IMR-90 (cell line): ENCODE data around the gene TDG. TPM values are rescaled to one million over a fixed set of nuclear protein-coding genes. Genes with fewer than 3 reads are reported as not detected.
A peak's percentile ranks its signal among the peaks of the same experiment; 100 is the strongest.

ENCODE experiments used
- ATAC-seq: fragments of 200-7000 bp; cut with Tn5 transposase; 2 replicates; pipeline ENCODE4 v1.9.1; 2020; ENCODE audit warnings: low read depth, mild to moderate bottlenecking, moderate library complexity
- BruUV-seq: library from RNA; stranded (reverse); fragments of 400-500 nt; replicated peaks from 2 replicates; lab custom pipeline; 2021; lab: Mats Ljungman, UMichigan
- CTCF ChIA-PET: fragments of 300-600 bp; formaldehyde crosslinking; extraction: SDS; loops from one replicate; lab custom pipeline; 2021; ENCODE audit warnings: antibody characterized with exemption; lab: Yijun Ruan, JAX
- POLR2A ChIA-PET: fragments of 300-600 bp; sonication (Branson Sonifier 250); formaldehyde crosslinking; loops from one replicate; lab custom pipeline; 2022; ENCODE audit warnings: antibody characterized with exemption; ENCODE audit not compliant: unreplicated experiment; lab: Charles Lee
- DNase-seq: peaks from one replicate; pipeline ENCODE4 v3.0.0; 2013
- H2AFZ ChIP-seq: replicated peaks from 2 replicates; pipeline ENCODE3; 2013; ENCODE audit warnings: low read length, mild to moderate bottlenecking; ENCODE audit not compliant: poor library complexity
- H2AK5ac ChIP-seq: 2 replicates; pipeline ENCODE4 v1.6.1; 2013; ENCODE audit warnings: low read depth, low read length, inconsistent platforms
- H2AK9ac ChIP-seq: replicated peaks from 2 replicates; pipeline ENCODE3; 2013; ENCODE audit warnings: mild to moderate bottlenecking, low read depth, low read length, moderate library complexity; ENCODE audit not compliant: poor library complexity
- H2BK120ac ChIP-seq: 2 replicates; pipeline ENCODE4 v1.6.1; 2013; ENCODE audit warnings: low read depth, low read length, inconsistent platforms
- H2BK15ac ChIP-seq: 3 replicates; pipeline ENCODE4 v1.6.1; 2013; ENCODE audit warnings: low read depth, low read length, inconsistent platforms
- H2BK20ac ChIP-seq: 2 replicates; pipeline ENCODE4 v1.6.1; 2013; ENCODE audit warnings: low read depth, mild to moderate bottlenecking, inconsistent platforms, low read length, moderate library complexity
- H2BK5ac ChIP-seq: 2 replicates; pipeline ENCODE4 v1.6.1; 2013; ENCODE audit warnings: mild to moderate bottlenecking, low read depth, low read length, inconsistent platforms; ENCODE audit not compliant: poor library complexity, severe bottlenecking
- H3K14ac ChIP-seq: replicated peaks from 2 replicates; pipeline ENCODE4 v1.6.1; 2013; ENCODE audit warnings: low read depth, low read length, inconsistent platforms
- H3K18ac ChIP-seq: 2 replicates; pipeline ENCODE4 v1.6.1; 2013; ENCODE audit warnings: low read depth, low read length, control low read depth
- H3K23ac ChIP-seq: 2 replicates; pipeline ENCODE4 v1.6.1; 2013; ENCODE audit warnings: low read depth, low read length, inconsistent platforms
- H3K27ac ChIP-seq: 2 replicates; pipeline ENCODE4 v1.5.1; 2013; ENCODE audit warnings: mild to moderate bottlenecking, control low read depth, low read length; ENCODE audit not compliant: insufficient read depth
- H3K27me3 ChIP-seq: 2 replicates; pipeline ENCODE4 v1.6.1; 2013; ENCODE audit warnings: low read length; ENCODE audit not compliant: control insufficient read depth, insufficient read depth
- H3K36me3 ChIP-seq: 2 replicates; pipeline ENCODE4 v1.6.1; 2013; ENCODE audit warnings: low read length, mixed read lengths; ENCODE audit not compliant: control insufficient read depth, insufficient read depth
- H3K4ac ChIP-seq: 2 replicates; pipeline ENCODE4 v1.6.1; 2013; ENCODE audit warnings: low read depth, low read length, inconsistent platforms
- H3K4me1 ChIP-seq: 2 replicates; pipeline ENCODE4 v1.6.1; 2013; ENCODE audit warnings: low read length, mixed read lengths; ENCODE audit not compliant: control insufficient read depth, insufficient read depth
- H3K4me2 ChIP-seq: 2 replicates; pipeline ENCODE4 v1.6.1; 2013; ENCODE audit warnings: low read depth, mild to moderate bottlenecking, control low read depth, low read length, moderate library complexity
- H3K4me3 ChIP-seq: 2 replicates; pipeline ENCODE4 v1.5.1; 2013; ENCODE audit warnings: low read depth, mild to moderate bottlenecking, control low read depth, low read length, moderate library complexity; ENCODE audit not compliant: insufficient read depth
- H3K56ac ChIP-seq: 2 replicates; pipeline ENCODE4 v1.6.1; 2013; ENCODE audit warnings: low read length, inconsistent platforms; ENCODE audit not compliant: insufficient read depth; ENCODE audit errors: extremely low read depth
- H3K79me1 ChIP-seq, 2 experiments: 2 replicates each; pipeline ENCODE4 v1.6.1; 2013; ENCODE audit warnings: low read length in 2 of 2, inconsistent platforms in 1 of 2, low read depth in 1 of 2
- H3K9ac ChIP-seq: 2 replicates; pipeline ENCODE4 v1.6.1; 2013; ENCODE audit warnings: low read depth, low read length, control low read depth
- H3K9me1 ChIP-seq: 2 replicates; pipeline ENCODE4 v1.6.1; 2013; ENCODE audit warnings: low read length, inconsistent platforms; ENCODE audit not compliant: insufficient read depth
- H3K9me3 ChIP-seq: 2 replicates; pipeline ENCODE4 v1.6.1; 2013; ENCODE audit warnings: low read length; ENCODE audit not compliant: control insufficient read depth, insufficient read depth
- H4K20me1 ChIP-seq: 2 replicates; pipeline ENCODE4 v1.6.1; 2013; ENCODE audit warnings: low read length, inconsistent platforms; ENCODE audit not compliant: insufficient read depth
- H4K5ac ChIP-seq: 2 replicates; pipeline ENCODE4 v1.6.1; 2013; ENCODE audit warnings: mild to moderate bottlenecking, low read depth, low read length, control low read depth
- H4K8ac ChIP-seq, 2 experiments: 2 replicates each; pipeline ENCODE4 v1.6.1; 2013; ENCODE audit warnings: low read depth in 2 of 2, low read length in 2 of 2, control low read depth in 1 of 2, inconsistent platforms in 1 of 2
- H4K91ac ChIP-seq: 2 replicates; pipeline ENCODE4 v1.6.1; 2013; ENCODE audit warnings: low read depth, low read length, inconsistent platforms; ENCODE audit not compliant: insufficient read depth
- BHLHE40 ChIP-seq: fragments of 150-350 bp; IDR thresholded peaks from 2 replicates; pipeline ENCODE4 v1.6.1; 2016; ENCODE audit warnings: mild to moderate bottlenecking, low read depth, low read length
- CEBPB ChIP-seq: IDR thresholded peaks from 2 replicates; pipeline ENCODE4 v1.6.1; 2012; ENCODE audit warnings: low read depth, low read length, improper control_type of control experiment
- CHD1 ChIP-seq: IDR thresholded peaks from 2 replicates; pipeline ENCODE4 v1.6.1; 2012; ENCODE audit warnings: low read depth, low read length, improper control_type of control experiment
- CTCF ChIP-seq: conservative IDR thresholded peaks from 2 replicates; pipeline ENCODE4 v1.5.1; 2012; ENCODE audit warnings: mild to moderate bottlenecking, low read depth, low read length, improper control_type of control experiment
- ELK1 ChIP-seq: fragments of 150-350 bp; IDR thresholded peaks from 2 replicates; pipeline ENCODE4 v1.6.1; 2016; ENCODE audit warnings: low read depth, mild to moderate bottlenecking, low read length, moderate library complexity, borderline replicate concordance
- FOS ChIP-seq: fragments of 150-350 bp; IDR thresholded peaks from 2 replicates; pipeline ENCODE4 v1.6.1; 2016; ENCODE audit warnings: low read depth, low read length
- MAFK ChIP-seq: IDR thresholded peaks from 2 replicates; pipeline ENCODE4 v1.6.1; 2012; ENCODE audit warnings: low read depth, low read length, improper control_type of control experiment
- MAZ ChIP-seq: IDR thresholded peaks from 2 replicates; pipeline ENCODE4 v1.6.1; 2012; ENCODE audit warnings: low read depth, mild to moderate bottlenecking, low read length, improper control_type of control experiment, moderate library complexity, borderline replicate concordance
- MXI1 ChIP-seq: IDR thresholded peaks from 2 replicates; pipeline ENCODE4 v1.6.1; 2012; ENCODE audit warnings: low read depth, mild to moderate bottlenecking, low read length, moderate library complexity, borderline replicate concordance
- NFE2L2 ChIP-seq: fragments of 150-350 bp; IDR thresholded peaks from 2 replicates; pipeline ENCODE4 v1.6.1; 2016; ENCODE audit warnings: low read depth, mild to moderate bottlenecking, low read length
- POLR2A ChIP-seq: IDR thresholded peaks from 2 replicates; pipeline ENCODE4 v1.6.1; 2012; ENCODE audit warnings: mild to moderate bottlenecking, low read depth, low read length
- RAD21 ChIP-seq: IDR thresholded peaks from 2 replicates; pipeline ENCODE4 v1.6.1; 2012; ENCODE audit warnings: low read length, improper control_type of control experiment
- RCOR1 ChIP-seq: IDR thresholded peaks from 2 replicates; pipeline ENCODE4 v1.6.1; 2012; ENCODE audit warnings: mild to moderate bottlenecking, low read length, improper control_type of control experiment; ENCODE audit not compliant: insufficient replicate concordance
- RFX5 ChIP-seq: IDR thresholded peaks from 2 replicates; pipeline ENCODE4 v1.8.0; 2012; ENCODE audit warnings: low read depth, mild to moderate bottlenecking, low read length, moderate library complexity
- SMC3 ChIP-seq: fragments of 150-350 bp; IDR thresholded peaks from 2 replicates; pipeline ENCODE4 v1.6.1; 2016; ENCODE audit warnings: low read depth, mild to moderate bottlenecking, antibody characterized with exemption, low read length, moderate library complexity
- USF2 ChIP-seq: fragments of 150-350 bp; IDR thresholded peaks from 2 replicates; pipeline ENCODE4 v1.6.1; 2017; ENCODE audit warnings: mild to moderate bottlenecking, antibody characterized with exemption, low read length, low read depth
- WGBS, 2 experiments: methylation state at CpG; one replicate each; pipeline versions ENCODE4 v1.1.5 to v1.1.7; 2013; ENCODE audit warnings: missing lambda C conversion rate in 2 of 2; ENCODE audit not compliant: insufficient read length in 1 of 2; ENCODE audit errors: extremely low coverage in 2 of 2; 5-methylcytosine and 5-hydroxymethylcytosine counted together
- dilution Hi-C: fragments of 300-500 bp; cut with HindIII; formaldehyde crosslinking; loops from one replicate; pipeline ENCODE4 v1.14.3; 2018; ENCODE audit warnings: low sequenced_read_pairs; ENCODE audit not compliant: unreplicated experiment
- in situ Hi-C: fragments of 300-500 bp; cut with MboI; formaldehyde crosslinking; loops from 3 replicates; pipeline ENCODE4 v1.14.3; 2019; ENCODE audit warnings: low sequenced_read_pairs, inconsistent platforms, mixed read lengths
- intact Hi-C: fragments of 100-400 bp; cut with micrococcal nuclease; formaldehyde crosslinking; loops from 2 replicates; pipeline ENCODE4 v1.10.0; 2022
- polyA plus RNA-seq, 3 experiments: library from polyadenylated mRNA; depleted of rRNA; stranded (reverse); fragments of >200 nt; gene quantifications; 2 replicates each; pipeline ENCODE4 v1.2.3, GENCODE V29; 2012; ENCODE audit warnings: low replicate concordance in 1 of 3
- total RNA-seq: library from RNA; depleted of rRNA; stranded (reverse); fragments of >200 nt; gene quantifications from 2 replicates; pipeline ENCODE4 v1.2.3, GENCODE V29; 2012

Gene TDG
- total and polyA plus RNA-seq, 2 of the 4 experiments (the other 2 are of a cell fraction), result 14.0 to 14.7 TPM

GRCh38 chr12:104010121-104010520 is 44.4 kb downstream of the TDG start:
- no peak for DNase-seq
- POLR2A ChIA-PET, result no interaction called here
- 83% methylated on average over 1 of the region's 4 CpGs; no CpG with 5 or more reads in 1 of the 2 experiments for WGBS, 2 experiments

More at GRCh38 chr12:104010121-104010520, 44.4 kb downstream of the TDG start:
- CTCF ChIA-PET, result no interaction called here
- peak overlapping the region; percentile 50; the same call in 1 of the 2 replicates for H3K23ac ChIP-seq
- H3K4me2 ChIP-seq, result no peak overlapping the region
- peak overlapping the region; percentile 86 for H2AK5ac ChIP-seq
- ATAC-seq, result no peak
- peak overlapping the region; percentile 61 for H2AK9ac ChIP-seq
- H3K4me1 ChIP-seq, result peaks cover 13% of the 10 kb centered on the region
- peaks cover 0 to 12% of the 10 kb centered on the region in 2 experiments; a peak in 2 of 4 replicates for H3K79me1 ChIP-seq
- H4K20me1 ChIP-seq, result no peaks in the 10 kb centered on the region
- peak overlapping the region; percentile 82 for H2BK15ac ChIP-seq
- peak overlapping the region; percentile 95 for H2BK5ac ChIP-seq
- H3K18ac ChIP-seq, result 0 out of 2 replicates have a peak overlapping the region, but pooled peaks have one; percentile 21
- H3K4ac ChIP-seq, result peak overlapping the region; percentile 93
- dilution Hi-C loops (no loop called here), in situ Hi-C loops (no loop called here), intact Hi-C loops (loop anchor here (5.0 kb wide), 1 partner anchor 37 kb away; no protein-coding TSS in a partner anchor)
- peak overlapping the region; percentile 96 for H2BK120ac ChIP-seq
- H3K9me1 ChIP-seq, result peaks cover 9% of the 10 kb centered on the region
- no peak for TF ChIP-seq CTCF
- no peak for TF ChIP-seq CEBPB
- no peak for TF ChIP-seq MXI1
- no peak for TF ChIP-seq RCOR1
- no peak for TF ChIP-seq RAD21
- no peak for TF ChIP-seq NFE2L2
- no peak for TF ChIP-seq SMC3
- TF ChIP-seq ELK1, result no peak
- no peak for TF ChIP-seq RFX5
- no peak for TF ChIP-seq MAFK
- no peak for TF ChIP-seq FOS
- no peak for TF ChIP-seq USF2
- no peak for TF ChIP-seq CHD1
- no peak for TF ChIP-seq POLR2A
- TF ChIP-seq BHLHE40, result no peak
- no peak for TF ChIP-seq MAZ
- no peak overlapping the region for H4K5ac ChIP-seq
- H2BK20ac ChIP-seq, result peak overlapping the region; percentile 97
- 0 out of 2 replicates have a peak, but pooled peaks cover 2% of the 10 kb centered on the region for H3K9me3 ChIP-seq
- no peak overlapping the region for H2AFZ ChIP-seq
- no peak overlapping the region for H3K56ac ChIP-seq
- H3K27ac ChIP-seq, result peak overlapping the region; percentile 95; the same call in 1 of the 2 replicates
- no peak overlapping the region for H3K4me3 ChIP-seq
- H3K14ac ChIP-seq, result no peak overlapping the region; the same call in 1 of the 2 replicates
- H4K91ac ChIP-seq, result peak overlapping the region; percentile 93
- peak overlapping the region; percentile 49 to 68; a peak in 1 of 4 replicates for H4K8ac ChIP-seq
- H3K27me3 ChIP-seq, result no peaks in the 10 kb centered on the region
- peaks cover 11% of the 10 kb centered on the region for H3K36me3 ChIP-seq
- no TSS peak for BruUV-seq
- H3K9ac ChIP-seq, result no peak overlapping the region
